Endothelial cell of umbilical vein (primary cell): ENCODE results near the gene PFKP.

Experiments used
- EZH2 ChIP-seq: IDR thresholded peaks from 2 replicates; pipeline ENCODE4 v1.6.1; 2012; ENCODE audit warnings: borderline replicate concordance, low read depth, mild to moderate bottlenecking, moderate library complexity, low read length, inconsistent platforms; ENCODE audit not compliant: severe bottlenecking
- MAX ChIP-seq: IDR thresholded peaks from 2 replicates; pipeline ENCODE4 v1.6.1; 2011; ENCODE audit not compliant: insufficient read depth, insufficient read length
- POLR2A ChIP-seq: IDR thresholded peaks from 2 replicates; pipeline ENCODE4 v1.6.1; 2012; ENCODE audit warnings: low read depth, mild to moderate bottlenecking, control low read depth, low read length
- TF ChIP-seq, protein P1 (sequence below), 2 donors: IDR thresholded peaks; 1 replicate in 1 of 2; 2 replicates in 1 of 2; pipeline ENCODE4 v1.5.1; 2011; ENCODE audit warnings: low read length in 2 of 2, mild to moderate bottlenecking in 2 of 2, moderate library complexity in 2 of 2, control low read depth in 1 of 2, inconsistent platforms in 1 of 2, low read depth in 1 of 2; ENCODE audit not compliant: insufficient read depth in 1 of 2; ENCODE audit errors: extremely low read depth in 1 of 2

- TF ChIP-seq, protein P1, sequence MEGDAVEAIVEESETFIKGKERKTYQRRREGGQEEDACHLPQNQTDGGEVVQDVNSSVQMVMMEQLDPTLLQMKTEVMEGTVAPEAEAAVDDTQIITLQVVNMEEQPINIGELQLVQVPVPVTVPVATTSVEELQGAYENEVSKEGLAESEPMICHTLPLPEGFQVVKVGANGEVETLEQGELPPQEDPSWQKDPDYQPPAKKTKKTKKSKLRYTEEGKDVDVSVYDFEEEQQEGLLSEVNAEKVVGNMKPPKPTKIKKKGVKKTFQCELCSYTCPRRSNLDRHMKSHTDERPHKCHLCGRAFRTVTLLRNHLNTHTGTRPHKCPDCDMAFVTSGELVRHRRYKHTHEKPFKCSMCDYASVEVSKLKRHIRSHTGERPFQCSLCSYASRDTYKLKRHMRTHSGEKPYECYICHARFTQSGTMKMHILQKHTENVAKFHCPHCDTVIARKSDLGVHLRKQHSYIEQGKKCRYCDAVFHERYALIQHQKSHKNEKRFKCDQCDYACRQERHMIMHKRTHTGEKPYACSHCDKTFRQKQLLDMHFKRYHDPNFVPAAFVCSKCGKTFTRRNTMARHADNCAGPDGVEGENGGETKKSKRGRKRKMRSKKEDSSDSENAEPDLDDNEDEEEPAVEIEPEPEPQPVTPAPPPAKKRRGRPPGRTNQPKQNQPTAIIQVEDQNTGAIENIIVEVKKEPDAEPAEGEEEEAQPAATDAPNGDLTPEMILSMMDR (IDR thresholded peaks at IDR 0.05; ENCODE audit: extremely low read depth in 1 of 2, insufficient read depth in 1 of 2, low read depth in 1 of 2, low read length in 2 of 2): no peak
- no peak for TF ChIP-seq EZH2
- no peak for TF ChIP-seq MAX
- TF ChIP-seq POLR2A: no peak
Measured at GRCh38 chr10:3169271-3169670, 101.9 kb downstream of the PFKP start.
